ENCODE measurements around the gene ABL1.
A peak's percentile ranks its signal among the peaks of the same experiment; 100 is the strongest.

Gene ABL1

GRCh38 chr9:130872093-130872492 lies 37.0 kb downstream of the ABL1 start:
- no peak for DNase-seq (ENCODE audit: low spot score)

- no peak for DNase-seq (ENCODE audit: low spot score)
Measured at GRCh38 chr9:130872508-130872907, 37.5 kb downstream of the ABL1 start.

- peak; percentile 72 for DNase-seq (ENCODE audit: low spot score)
Measured at GRCh38 chr9:130872912-130873503, 38.0 kb downstream of the ABL1 start.

GRCh38 chr9:130873966-130874365 lies 38.9 kb downstream of the ABL1 start:
- no peak for DNase-seq (ENCODE audit: low spot score)

- no peak for DNase-seq (ENCODE audit: low spot score)
Measured at GRCh38 chr9:130874783-130875182, 39.7 kb downstream of the ABL1 start.

- no peak for DNase-seq (ENCODE audit: low spot score)
Measured at GRCh38 chr9:130877300-130877699, 42.2 kb downstream of the ABL1 start.

GRCh38 chr9:130878295-130878694 lies 43.2 kb downstream of the ABL1 start:
- no peak for DNase-seq (ENCODE audit: low spot score)

GRCh38 chr9:130879863-130880411 lies 44.9 kb downstream of the ABL1 start:
- DNase-seq (ENCODE audit: low spot score), result no peak

GRCh38 chr9:130880599-130881220 lies 45.7 kb downstream of the ABL1 start:
- DNase-seq (ENCODE audit: low spot score), result no peak

- DNase-seq (ENCODE audit: low spot score), result no peak
Measured at GRCh38 chr9:130881516-130881915, 46.5 kb downstream of the ABL1 start.

GRCh38 chr9:130882696-130883225 lies 47.7 kb downstream of the ABL1 start:
- no peak for DNase-seq (ENCODE audit: low spot score)

GRCh38 chr9:130883479-130883878 lies 48.4 kb downstream of the ABL1 start:
- no peak for DNase-seq (ENCODE audit: low spot score)

- DNase-seq (ENCODE audit: low spot score), result no peak
Measured at GRCh38 chr9:130884111-130884531, 49.1 kb downstream of the ABL1 start.

GRCh38 chr9:130884542-130885483 lies 49.8 kb downstream of the ABL1 start:
- DNase-seq (ENCODE audit: low spot score), result peak; percentile 50

GRCh38 chr9:130885484-130886375 lies 50.7 kb downstream of the ABL1 start:
- DNase-seq (ENCODE audit: low spot score), result no peak

GRCh38 chr9:130886981-130887380 lies 51.9 kb downstream of the ABL1 start:
- no peak for DNase-seq (ENCODE audit: low spot score)

GRCh38 chr9:130887494-130888144 lies 52.6 kb downstream of the ABL1 start:
- no peak for DNase-seq (ENCODE audit: low spot score)

GRCh38 chr9:130888146-130888885 lies 53.3 kb downstream of the ABL1 start:
- DNase-seq (ENCODE audit: low spot score), result no peak

GRCh38 chr9:130890124-130890523 lies 55.1 kb downstream of the ABL1 start:
- DNase-seq (ENCODE audit: low spot score), result no peak

Data from putamen (tissue), 1 donor.